Measurements from ENCODE around the gene PRDM1.

DNA sequence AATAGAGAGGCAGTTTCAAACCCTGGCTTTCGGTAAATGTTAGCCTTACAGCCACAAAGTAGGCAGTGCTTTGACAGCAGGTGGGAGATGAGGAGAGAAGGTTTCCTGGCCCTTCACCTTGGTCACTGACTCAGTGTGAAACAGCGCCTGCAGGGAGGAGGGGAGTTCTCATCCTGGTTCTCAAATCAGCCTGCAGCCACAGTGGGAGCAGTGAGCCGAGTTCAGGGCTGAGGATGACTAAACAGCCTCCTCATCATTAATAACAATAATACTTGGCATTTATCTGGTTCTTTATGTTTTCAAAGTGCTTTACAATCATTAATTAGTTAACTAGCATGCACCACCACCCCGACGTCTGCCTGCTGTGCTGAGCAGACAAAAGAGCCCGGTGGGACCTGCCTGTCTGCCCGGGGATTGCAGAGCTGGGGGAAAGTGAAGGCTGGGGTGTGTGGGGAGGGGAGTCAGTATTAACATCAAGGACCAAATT lies 59.6 kb downstream of the PRDM1 start:
- TF ChIP-seq, protein P1, sequence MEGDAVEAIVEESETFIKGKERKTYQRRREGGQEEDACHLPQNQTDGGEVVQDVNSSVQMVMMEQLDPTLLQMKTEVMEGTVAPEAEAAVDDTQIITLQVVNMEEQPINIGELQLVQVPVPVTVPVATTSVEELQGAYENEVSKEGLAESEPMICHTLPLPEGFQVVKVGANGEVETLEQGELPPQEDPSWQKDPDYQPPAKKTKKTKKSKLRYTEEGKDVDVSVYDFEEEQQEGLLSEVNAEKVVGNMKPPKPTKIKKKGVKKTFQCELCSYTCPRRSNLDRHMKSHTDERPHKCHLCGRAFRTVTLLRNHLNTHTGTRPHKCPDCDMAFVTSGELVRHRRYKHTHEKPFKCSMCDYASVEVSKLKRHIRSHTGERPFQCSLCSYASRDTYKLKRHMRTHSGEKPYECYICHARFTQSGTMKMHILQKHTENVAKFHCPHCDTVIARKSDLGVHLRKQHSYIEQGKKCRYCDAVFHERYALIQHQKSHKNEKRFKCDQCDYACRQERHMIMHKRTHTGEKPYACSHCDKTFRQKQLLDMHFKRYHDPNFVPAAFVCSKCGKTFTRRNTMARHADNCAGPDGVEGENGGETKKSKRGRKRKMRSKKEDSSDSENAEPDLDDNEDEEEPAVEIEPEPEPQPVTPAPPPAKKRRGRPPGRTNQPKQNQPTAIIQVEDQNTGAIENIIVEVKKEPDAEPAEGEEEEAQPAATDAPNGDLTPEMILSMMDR (IDR thresholded peaks at IDR 0.05): no peak
- no peak for TF ChIP-seq POLR2A (IDR thresholded peaks at IDR 0.05)

Measured in Peyer's patch (tissue), 4 donors.